IPS-18a (cell line): ENCODE measurements around the gene RARG.

Experiments used
- H3K27ac ChIP-seq: one replicate; pipeline ENCODE4 v1.5.1; 2013; ENCODE audit warnings: low read length
- H3K27me3 ChIP-seq: one replicate; pipeline ENCODE4 v1.6.1; 2013; ENCODE audit warnings: mild to moderate bottlenecking, low read length; ENCODE audit not compliant: control insufficient read depth, insufficient read depth
- H3K36me3 ChIP-seq: one replicate; pipeline ENCODE4 v1.6.1; 2013; ENCODE audit warnings: low read depth, low read length; ENCODE audit not compliant: control insufficient read depth
- H3K4me1 ChIP-seq: one replicate; pipeline ENCODE4 v1.6.1; 2013; ENCODE audit warnings: low read depth, low read length; ENCODE audit not compliant: control insufficient read depth
- H3K4me3 ChIP-seq: one replicate; pipeline ENCODE4 v1.5.1; 2013; ENCODE audit warnings: low read length
- H3K9ac ChIP-seq: one replicate; pipeline ENCODE4 v1.6.1; 2013; ENCODE audit warnings: mild to moderate bottlenecking, low read length, moderate library complexity
- H3K9me3 ChIP-seq: one replicate; pipeline ENCODE4 v1.6.1; 2013; ENCODE audit warnings: low read depth, low read length; ENCODE audit not compliant: control insufficient read depth

RARG gene

DNA sequence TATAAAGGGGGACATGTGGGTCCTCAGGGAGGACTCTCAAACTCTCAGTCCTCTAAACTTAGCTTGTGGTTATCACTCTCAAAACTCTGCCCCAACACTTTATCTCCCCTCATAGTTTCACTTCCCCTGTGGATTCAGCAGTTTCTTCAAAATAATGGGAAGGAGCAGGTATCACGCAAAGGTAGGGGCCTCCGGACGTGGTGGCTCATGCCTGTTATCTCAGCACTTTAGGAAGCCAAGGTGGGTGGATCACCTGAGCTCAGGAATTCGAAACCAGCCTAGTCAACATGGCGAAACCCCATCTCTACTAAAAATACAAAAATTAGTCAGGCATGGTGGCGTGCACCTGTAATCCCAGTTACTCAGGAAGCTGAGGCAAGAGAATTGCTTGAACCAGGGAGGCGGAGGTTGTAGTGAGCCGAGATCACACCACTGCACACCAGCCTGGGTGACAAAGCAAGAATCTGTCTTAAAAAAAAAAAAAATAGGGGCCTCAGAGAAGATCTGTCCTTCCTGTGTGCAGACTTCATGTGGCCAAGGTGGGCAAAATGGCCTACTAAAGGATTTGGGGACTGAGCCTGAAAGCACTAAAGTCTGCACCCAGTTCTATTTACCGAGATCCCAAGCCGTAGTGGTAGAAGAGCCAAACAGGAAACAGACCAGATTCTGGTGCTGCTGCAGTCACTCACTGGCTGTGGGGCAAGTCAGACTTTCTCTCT lies 31.4 kb downstream of the RARG start:
- H3K9ac ChIP-seq: no peak overlapping the region
- H3K27me3 ChIP-seq: peaks cover 41% of the 10 kb centered on the region
- no peaks in the 10 kb centered on the region for H3K36me3 ChIP-seq
- no peaks in the 10 kb centered on the region for H3K4me1 ChIP-seq
- no peak overlapping the region for H3K27ac ChIP-seq
- H3K9me3 ChIP-seq: no peaks in the 10 kb centered on the region
- H3K4me3 ChIP-seq: no peak overlapping the region

DNA sequence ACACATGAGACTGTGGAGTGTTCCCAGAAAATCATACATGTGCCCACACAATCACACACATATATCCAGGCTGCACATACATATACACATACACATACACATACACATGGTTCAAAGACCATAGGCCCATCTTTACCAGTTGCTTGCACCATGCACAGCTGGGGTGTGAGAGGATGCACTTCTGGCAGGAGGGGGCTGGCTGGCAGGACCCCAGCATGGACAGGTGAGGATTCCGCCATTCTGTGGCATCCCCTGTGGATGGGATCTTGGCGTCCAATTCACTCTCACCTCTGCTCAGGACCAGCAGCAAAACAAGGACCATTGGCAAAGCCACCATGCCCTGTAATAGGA lies 31.9 kb downstream of the RARG start:
- Histone ChIP-seq H3K4me3 (no peak overlapping the region), H3K4me1 (no peaks in the 10 kb centered on the region), H3K27me3 (peaks cover 44% of the 10 kb centered on the region), H3K36me3 (no peaks in the 10 kb centered on the region), H3K9me3 (no peaks in the 10 kb centered on the region), H3K9ac (no peak overlapping the region), H3K27ac (no peak overlapping the region)

- Histone ChIP-seq H3K4me1 (no peaks in the 10 kb centered on the region), H3K4me3 (no peak overlapping the region), H3K9ac (no peak overlapping the region), H3K36me3 (no peaks in the 10 kb centered on the region), H3K27me3 (peaks cover 48% of the 10 kb centered on the region), H3K27ac (no peak overlapping the region), H3K9me3 (no peaks in the 10 kb centered on the region)
Observed at GRCh38 chr12:53199700-53200099, 32.3 kb downstream of the RARG start.

- Histone ChIP-seq H3K27ac (no peak overlapping the region), H3K9me3 (no peaks in the 10 kb centered on the region), H3K4me3 (no peak overlapping the region), H3K4me1 (no peaks in the 10 kb centered on the region), H3K27me3 (peaks cover 58% of the 10 kb centered on the region), H3K9ac (no peak overlapping the region), H3K36me3 (no peaks in the 10 kb centered on the region)
Observed at GRCh38 chr12:53198486-53199110, 33.4 kb downstream of the RARG start.

GRCh38 chr12:53197011-53197640 lies 34.9 kb downstream of the RARG start:
- no peaks in the 10 kb centered on the region for H3K4me1 ChIP-seq
- H3K36me3 ChIP-seq: no peaks in the 10 kb centered on the region
- no peak overlapping the region for H3K9ac ChIP-seq
- no peaks in the 10 kb centered on the region for H3K9me3 ChIP-seq
- H3K27me3 ChIP-seq: peaks cover 62% of the 10 kb centered on the region
- H3K27ac ChIP-seq: no peak overlapping the region
- no peak overlapping the region for H3K4me3 ChIP-seq

GRCh38 chr12:53196486-53196885 lies 35.5 kb downstream of the RARG start:
- no peaks in the 10 kb centered on the region for H3K9me3 ChIP-seq
- H3K36me3 ChIP-seq: no peaks in the 10 kb centered on the region
- H3K4me3 ChIP-seq: no peak overlapping the region
- peaks cover 62% of the 10 kb centered on the region for H3K27me3 ChIP-seq
- H3K27ac ChIP-seq: no peak overlapping the region
- no peak overlapping the region for H3K9ac ChIP-seq
- no peaks in the 10 kb centered on the region for H3K4me1 ChIP-seq

DNA sequence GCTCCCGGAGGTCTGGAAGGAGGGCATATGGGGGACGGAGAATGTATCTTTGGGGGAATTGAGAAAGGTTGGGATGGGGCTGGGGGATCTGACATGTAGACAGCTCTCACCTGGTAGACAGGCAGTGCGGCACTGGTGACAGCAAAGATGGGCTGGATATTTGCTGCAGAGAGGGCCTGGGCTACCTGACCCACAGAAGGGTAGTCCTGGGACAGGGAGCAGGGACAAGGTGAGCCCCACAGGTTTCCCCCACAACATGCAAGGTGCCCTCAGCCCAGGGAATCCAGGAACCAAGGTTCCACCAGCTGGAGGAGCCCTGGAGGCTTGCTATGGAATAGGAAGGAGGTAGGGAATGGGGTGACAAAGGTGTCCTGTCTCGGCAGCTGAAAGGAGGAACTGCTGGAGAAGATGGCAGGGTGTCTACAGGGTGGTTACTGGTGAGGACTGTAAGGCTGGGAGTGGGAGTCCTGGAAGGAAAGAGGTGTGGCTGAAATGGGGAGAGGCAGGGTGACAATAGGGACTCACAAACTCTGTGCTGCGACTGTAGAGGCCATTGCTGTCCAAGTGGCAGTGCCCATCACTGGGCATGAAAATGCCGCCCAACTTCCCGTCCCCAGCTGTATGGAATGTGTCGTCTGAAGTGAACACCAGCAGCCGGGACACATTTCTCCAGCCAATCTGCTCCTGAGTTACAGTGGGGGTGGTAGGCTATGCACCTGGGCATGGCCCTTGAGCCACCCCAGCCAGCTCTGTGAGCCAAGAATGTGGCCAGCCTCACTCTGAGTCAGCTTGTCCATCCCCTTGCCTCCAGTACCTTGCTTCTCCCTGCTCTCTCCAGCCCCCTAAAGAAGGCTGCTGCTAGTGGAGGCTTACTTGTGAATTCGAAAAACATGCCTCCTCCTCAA lies 36.2 kb downstream of the RARG start:
- Histone ChIP-seq H3K36me3 (no peaks in the 10 kb centered on the region), H3K9me3 (no peaks in the 10 kb centered on the region), H3K4me3 (no peak overlapping the region), H3K27me3 (peaks cover 62% of the 10 kb centered on the region), H3K27ac (no peak overlapping the region), H3K4me1 (no peaks in the 10 kb centered on the region), H3K9ac (no peak overlapping the region)

GRCh38 chr12:53194973-53195372 lies 37.0 kb downstream of the RARG start:
- Histone ChIP-seq H3K27me3 (peaks cover 56% of the 10 kb centered on the region), H3K4me3 (no peak overlapping the region), H3K36me3 (no peaks in the 10 kb centered on the region), H3K9me3 (no peaks in the 10 kb centered on the region), H3K4me1 (no peaks in the 10 kb centered on the region), H3K9ac (no peak overlapping the region), H3K27ac (no peak overlapping the region)

DNA sequence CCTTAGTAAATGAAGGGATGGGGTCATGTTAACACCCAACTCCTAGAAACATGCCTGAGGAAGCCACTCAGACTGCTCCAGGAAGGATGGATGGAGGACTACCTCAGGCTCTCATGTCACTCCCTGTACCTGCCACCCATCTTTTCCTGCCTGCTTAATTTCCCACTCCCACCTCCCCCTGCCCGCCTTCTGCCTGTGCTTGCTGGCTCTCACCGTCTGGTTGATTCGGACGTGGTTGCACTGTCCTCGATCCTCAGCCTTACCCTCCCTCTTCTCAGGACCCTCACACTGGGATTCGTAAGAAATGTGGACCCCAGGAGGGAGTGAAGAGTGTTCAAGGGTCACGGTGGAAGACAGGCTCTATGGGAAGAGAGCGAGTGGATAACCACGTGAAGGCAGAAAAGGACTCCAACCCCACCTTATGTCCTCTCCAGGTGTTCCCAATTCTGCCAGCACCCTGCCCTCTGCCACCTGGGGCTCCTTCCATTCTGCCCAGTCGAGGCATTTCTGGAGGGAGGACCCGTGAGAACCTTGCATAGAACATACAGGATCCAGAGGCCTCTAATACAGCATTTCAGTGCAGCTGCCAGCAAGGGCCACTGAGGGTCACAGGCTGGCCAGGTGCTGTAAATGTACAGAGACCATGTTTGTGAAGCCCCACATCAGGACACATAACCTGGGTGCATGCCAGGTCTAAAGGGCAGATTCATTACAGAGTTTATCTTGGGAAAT lies 37.9 kb downstream of the RARG start:
- no peaks in the 10 kb centered on the region for H3K4me1 ChIP-seq
- no peak overlapping the region for H3K4me3 ChIP-seq
- no peak overlapping the region for H3K9ac ChIP-seq
- peaks cover 48% of the 10 kb centered on the region for H3K27me3 ChIP-seq
- H3K27ac ChIP-seq: no peak overlapping the region
- H3K9me3 ChIP-seq: no peaks in the 10 kb centered on the region
- H3K36me3 ChIP-seq: no peaks in the 10 kb centered on the region

DNA sequence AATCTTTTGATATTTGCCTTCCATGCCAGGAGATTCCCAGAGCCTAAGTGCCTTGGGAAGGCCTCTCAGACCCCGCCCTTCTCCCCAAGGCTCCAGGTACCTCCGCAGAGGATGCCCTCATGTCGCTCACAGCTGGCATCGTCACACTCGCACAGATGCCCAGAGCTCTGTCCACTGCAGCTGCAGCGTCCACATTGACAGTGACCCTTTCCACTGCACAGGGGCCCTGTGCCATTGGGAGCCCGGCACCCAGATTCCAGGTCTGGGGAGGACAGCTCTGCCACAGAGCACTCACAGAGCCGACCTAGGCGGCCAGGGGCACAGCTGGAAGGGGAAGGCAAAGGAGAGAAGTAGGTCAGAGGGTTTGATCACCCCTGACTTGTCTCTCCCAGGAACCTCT lies 39.0 kb downstream of the RARG start:
- Histone ChIP-seq H3K4me3 (no peak overlapping the region), H3K27me3 (peaks cover 37% of the 10 kb centered on the region), H3K27ac (no peak overlapping the region), H3K9me3 (no peaks in the 10 kb centered on the region), H3K4me1 (no peaks in the 10 kb centered on the region), H3K36me3 (peaks cover 2% of the 10 kb centered on the region), H3K9ac (no peak overlapping the region)

DNA sequence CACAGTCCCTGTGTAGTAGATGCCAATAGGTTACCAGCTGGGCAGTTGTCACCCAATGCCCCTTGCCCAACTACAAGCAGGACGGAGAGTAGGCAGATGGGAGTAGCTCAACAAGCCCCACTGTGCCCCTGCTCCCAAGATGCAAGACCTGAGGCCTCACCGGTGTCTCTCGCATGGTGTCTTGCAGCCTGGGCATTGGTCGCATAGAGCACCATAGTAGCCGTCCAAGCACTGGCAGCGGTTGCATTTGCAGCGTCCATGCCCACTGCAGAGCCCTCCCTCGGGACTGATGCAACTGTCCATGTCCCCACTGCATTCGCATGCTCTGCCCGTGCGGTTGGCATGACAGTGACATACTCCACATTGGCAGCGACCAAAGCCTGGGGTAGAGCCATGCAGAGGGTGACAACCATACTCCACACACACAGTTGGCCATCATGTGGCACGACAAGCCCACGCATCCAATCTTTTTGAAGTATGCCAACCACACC lies 39.4 kb downstream of the RARG start:
- Histone ChIP-seq H3K27me3 (peaks cover 34% of the 10 kb centered on the region), H3K4me3 (no peak overlapping the region), H3K27ac (no peak overlapping the region), H3K9me3 (no peaks in the 10 kb centered on the region), H3K36me3 (peaks cover 7% of the 10 kb centered on the region), H3K4me1 (no peaks in the 10 kb centered on the region), H3K9ac (no peak overlapping the region)
